HEK293 (cell line): ENCODE data around the gene TMCO1.
A peak's percentile ranks its signal among the peaks of the same experiment; 100 is the strongest.

Experiments used
- CTCF ChIA-PET: fragments of 350-600 bp; formaldehyde crosslinking; extraction: SDS; loops from one replicate; lab custom pipeline; 2021; ENCODE audit warnings: antibody characterized with exemption; lab: Yijun Ruan, JAX
- POLR2A ChIA-PET: fragments of 300-600 bp; formaldehyde crosslinking; extraction: SDS; loops from one replicate; lab custom pipeline; 2020; ENCODE audit warnings: antibody characterized with exemption, inconsistent platforms; lab: Yijun Ruan, JAX
- H3K27ac ChIP-seq: fragments of 200-500 bp; sonication (Bioruptor generic); 2 replicates; pipeline ENCODE4 v1.5.1; 2014; ENCODE audit warnings: low read depth, low read length, control low read depth, inconsistent platforms; ENCODE audit errors: extremely low read depth
- H3K36me3 ChIP-seq, 2 experiments: fragments of 200-500 bp in 1 of 2; sonication (Bioruptor generic) in 1 of 2; 1 replicate in 1 of 2; 2 replicates in 1 of 2; pipeline ENCODE4 v1.5.1; 2014 to 2017; ENCODE audit warnings: inconsistent platforms in 2 of 2, low read length in 2 of 2; ENCODE audit not compliant: control insufficient read depth in 2 of 2, insufficient read depth in 1 of 2
- H3K4me1 ChIP-seq: fragments of 200-500 bp; sonication (Bioruptor generic); 2 replicates; pipeline ENCODE4 v1.5.1; 2014; ENCODE audit warnings: mild to moderate bottlenecking, low read length, inconsistent platforms; ENCODE audit not compliant: control insufficient read depth, insufficient read depth
- H3K4me3 ChIP-seq: 2 replicates; pipeline ENCODE4 v1.5.1; 2011; ENCODE audit warnings: low read depth, mild to moderate bottlenecking, control low read depth, low read length, moderate library complexity
- H3K9me3 ChIP-seq: fragments of 200-500 bp; sonication (Bioruptor generic); 2 replicates; pipeline ENCODE4 v1.5.1; 2014; ENCODE audit warnings: low read depth, low read length, inconsistent platforms; ENCODE audit not compliant: control insufficient read depth, insufficient read depth
- BCL6B ChIP-seq: fragments of 450-650 bp; formaldehyde crosslinking; IDR thresholded peaks from 2 replicates; pipeline ENCODE4 v1.5.1; 2017; ENCODE audit warnings: missing biosample characterization, missing genetic modification characterization
- CTCF ChIP-seq: fragments of 450-650 bp; formaldehyde crosslinking; IDR thresholded peaks from 2 replicates; pipeline ENCODE4 v1.5.1; 2016; ENCODE audit warnings: missing biosample characterization, missing genetic modification characterization
- HOXA7 ChIP-seq: sonication (generic); formaldehyde crosslinking; IDR thresholded peaks from 2 replicates; pipeline ENCODE4 v1.8.1; 2022; ENCODE audit warnings: missing genetic modification reagents, borderline replicate concordance
- KLF17 ChIP-seq: fragments of 450-650 bp; formaldehyde crosslinking; IDR thresholded peaks from 2 replicates; pipeline ENCODE4 v1.5.1; 2016; ENCODE audit warnings: missing biosample characterization, missing genetic modification characterization
- KLF7 ChIP-seq: fragments of 450-650 bp; formaldehyde crosslinking; IDR thresholded peaks from 2 replicates; pipeline ENCODE4 v1.5.1; 2016; ENCODE audit warnings: missing biosample characterization, missing genetic modification characterization, borderline replicate concordance
- MZF1 ChIP-seq: fragments of 450-650 bp; formaldehyde crosslinking; IDR thresholded peaks from 2 replicates; pipeline ENCODE4 v1.5.1; 2017; ENCODE audit warnings: missing biosample characterization, missing genetic modification characterization, borderline replicate concordance
- OVOL3 ChIP-seq: fragments of 450-650 bp; formaldehyde crosslinking; IDR thresholded peaks from 2 replicates; pipeline ENCODE4 v1.5.1; 2016; ENCODE audit warnings: missing biosample characterization, missing genetic modification characterization
- ZNF169 ChIP-seq: fragments of 450-650 bp; formaldehyde crosslinking; IDR thresholded peaks from 2 replicates; pipeline ENCODE4 v1.5.1; 2016; ENCODE audit warnings: missing biosample characterization, missing genetic modification characterization
- ZNF248 ChIP-seq: fragments of 450-650 bp; formaldehyde crosslinking; IDR thresholded peaks from 2 replicates; pipeline ENCODE4 v1.5.1; 2017; ENCODE audit warnings: missing biosample characterization, missing genetic modification characterization
- ZNF302 ChIP-seq: fragments of 450-650 bp; formaldehyde crosslinking; IDR thresholded peaks from 2 replicates; pipeline ENCODE4 v1.5.1; 2016; ENCODE audit warnings: missing biosample characterization, missing genetic modification characterization, low read depth
- ZNF324 ChIP-seq: fragments of 450-650 bp; formaldehyde crosslinking; IDR thresholded peaks from 2 replicates; pipeline ENCODE4 v1.5.1; 2016; ENCODE audit warnings: missing biosample characterization, missing genetic modification characterization
- ZNF600 ChIP-seq: fragments of 450-650 bp; formaldehyde crosslinking; IDR thresholded peaks from 2 replicates; pipeline ENCODE4 v1.5.1; 2016; ENCODE audit warnings: missing biosample characterization, missing genetic modification characterization
- ZNF629 ChIP-seq: fragments of 450-650 bp; formaldehyde crosslinking; IDR thresholded peaks from 2 replicates; pipeline ENCODE4 v1.5.1; 2017; ENCODE audit warnings: missing biosample characterization, missing genetic modification characterization
- ZNF660 ChIP-seq: fragments of 450-650 bp; IDR thresholded peaks from 2 replicates; pipeline ENCODE4 v1.5.1; 2018; ENCODE audit warnings: missing biosample characterization, mild to moderate bottlenecking, missing genetic modification characterization
- ZNF670 ChIP-seq: fragments of 450-650 bp; formaldehyde crosslinking; IDR thresholded peaks from 2 replicates; pipeline ENCODE4 v1.5.1; 2016; ENCODE audit warnings: missing biosample characterization, missing genetic modification characterization, low read depth
- ZNF692 ChIP-seq: fragments of 450-650 bp; formaldehyde crosslinking; IDR thresholded peaks from 2 replicates; pipeline ENCODE4 v1.5.1; 2016; ENCODE audit warnings: missing biosample characterization, missing genetic modification characterization
- TF ChIP-seq, protein P1 (sequence below): fragments of 450-650 bp; formaldehyde crosslinking; optimal IDR thresholded peaks from 2 replicates; pipeline ENCODE3; 2016; ENCODE audit warnings: missing biosample characterization, mild to moderate bottlenecking, missing genetic modification characterization
- TF ChIP-seq, protein P2 (sequence below): fragments of 450-650 bp; formaldehyde crosslinking; IDR thresholded peaks from 2 replicates; pipeline ENCODE4 v1.5.1; 2017; ENCODE audit warnings: missing biosample characterization, mild to moderate bottlenecking, missing genetic modification characterization, moderate library complexity

The TMCO1 gene

DNA sequence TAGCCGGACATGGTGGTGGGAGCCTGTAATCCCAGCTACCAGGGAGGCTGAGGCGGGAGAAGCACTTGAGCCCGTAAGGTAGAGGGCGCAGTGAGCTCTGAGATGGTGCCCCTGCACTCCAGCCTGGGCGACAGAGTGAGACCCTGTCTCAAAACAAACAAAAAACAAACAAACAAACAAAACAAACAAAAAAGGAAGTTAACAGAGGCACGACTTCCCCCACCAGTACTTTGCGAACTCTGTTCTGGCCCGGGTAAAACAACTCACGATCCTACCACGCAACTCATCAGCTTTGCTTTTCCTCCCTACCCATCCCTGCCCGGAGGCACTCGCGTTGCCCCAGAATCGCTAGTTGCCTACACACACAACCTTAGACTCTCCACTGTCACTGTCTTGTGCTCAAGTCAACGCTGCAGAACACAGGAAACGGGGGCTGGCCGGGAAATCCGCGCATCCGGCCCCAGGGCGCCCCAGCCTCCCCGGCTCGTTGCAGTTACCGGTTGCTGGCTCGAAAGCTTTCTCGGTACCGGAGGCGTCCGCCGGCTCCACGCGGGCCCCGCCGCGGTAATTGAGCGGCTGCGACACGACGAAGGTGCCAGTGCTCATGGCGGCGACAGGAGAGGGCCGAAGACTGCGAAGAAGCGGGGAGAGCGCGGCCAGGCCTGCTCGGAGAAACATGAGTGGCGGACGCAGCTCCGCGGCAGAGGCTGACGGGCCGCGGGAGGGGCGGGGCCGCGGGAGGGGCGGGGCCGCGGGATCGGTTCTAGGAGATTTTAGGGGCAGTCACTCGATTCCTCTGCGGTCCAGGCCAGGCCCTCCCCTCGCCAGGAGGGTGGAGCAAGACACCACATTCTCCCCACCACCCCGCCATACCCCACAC, 70.5 kb downstream of the TMCO1 start, which contains the start of gene ALDH9A1 (continued):
- TF ChIP-seq CTCF (tag by site-specific recombination) (peak; percentile 89), ZNF324 (tag by site-specific recombination) (peak; percentile 93), KLF17 (tag by site-specific recombination) (peak; percentile 30; the same call in 1 of the 2 replicates), ZNF629 (tag by site-specific recombination) (peak; percentile 53; the same call in 1 of the 2 replicates), ZNF670 (tag by site-specific recombination) (no peak), ZNF660 (tag by site-specific recombination) (peak; percentile 73; the same call in 1 of the 2 replicates), ZNF302 (tag by site-specific recombination) (no peak), HOXA7 (CRISPR knock-in tag) (no peak), KLF7 (tag by site-specific recombination) (0 out of 2 replicates have a peak, but pooled peaks have one; percentile 7), ZNF692 (tag by site-specific recombination) (peak; percentile 49; the same call in 1 of the 2 replicates)
- TF ChIP-seq, protein P1, sequence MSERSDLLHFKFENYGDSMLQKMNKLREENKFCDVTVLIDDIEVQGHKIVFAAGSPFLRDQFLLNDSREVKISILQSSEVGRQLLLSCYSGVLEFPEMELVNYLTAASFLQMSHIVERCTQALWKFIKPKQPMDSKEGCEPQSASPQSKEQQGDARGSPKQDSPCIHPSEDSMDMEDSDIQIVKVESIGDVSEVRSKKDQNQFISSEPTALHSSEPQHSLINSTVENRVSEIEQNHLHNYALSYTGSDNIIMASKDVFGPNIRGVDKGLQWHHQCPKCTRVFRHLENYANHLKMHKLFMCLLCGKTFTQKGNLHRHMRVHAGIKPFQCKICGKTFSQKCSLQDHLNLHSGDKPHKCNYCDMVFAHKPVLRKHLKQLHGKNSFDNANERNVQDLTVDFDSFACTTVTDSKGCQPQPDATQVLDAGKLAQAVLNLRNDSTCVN (tag by site-specific recombination) = peak; percentile 76

DNA sequence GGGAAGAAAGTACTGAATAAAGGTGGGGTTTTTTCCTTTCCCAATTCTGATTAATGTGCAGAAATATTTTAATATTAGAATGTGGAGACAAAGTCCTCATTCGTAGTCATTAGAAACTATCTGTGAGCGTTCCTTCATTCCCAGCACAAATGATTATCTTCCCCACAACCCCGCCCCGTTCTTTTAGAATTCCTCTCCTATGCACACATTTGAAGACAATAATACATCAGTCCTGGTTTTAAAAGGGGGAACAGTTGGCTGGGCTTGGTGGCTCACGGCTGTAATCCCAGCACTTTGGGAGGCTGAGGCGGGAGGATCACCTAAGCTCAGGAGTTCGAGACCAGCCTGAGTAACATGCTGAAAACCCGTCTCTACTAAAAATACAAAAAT, 71.2 kb downstream of the TMCO1 start:
- TF ChIP-seq MZF1 (tag by site-specific recombination) (peak; percentile 46; the same call in 1 of the 2 replicates), OVOL3 (tag by site-specific recombination) (no peak), ZNF169 (tag by site-specific recombination) (no peak), ZNF248 (no peak), ZNF692 (tag by site-specific recombination) (peak; percentile 6; the same call in 1 of the 2 replicates), ZNF600 (tag by site-specific recombination) (no peak), BCL6B (tag by site-specific recombination) (no peak)
- TF ChIP-seq, protein P2, sequence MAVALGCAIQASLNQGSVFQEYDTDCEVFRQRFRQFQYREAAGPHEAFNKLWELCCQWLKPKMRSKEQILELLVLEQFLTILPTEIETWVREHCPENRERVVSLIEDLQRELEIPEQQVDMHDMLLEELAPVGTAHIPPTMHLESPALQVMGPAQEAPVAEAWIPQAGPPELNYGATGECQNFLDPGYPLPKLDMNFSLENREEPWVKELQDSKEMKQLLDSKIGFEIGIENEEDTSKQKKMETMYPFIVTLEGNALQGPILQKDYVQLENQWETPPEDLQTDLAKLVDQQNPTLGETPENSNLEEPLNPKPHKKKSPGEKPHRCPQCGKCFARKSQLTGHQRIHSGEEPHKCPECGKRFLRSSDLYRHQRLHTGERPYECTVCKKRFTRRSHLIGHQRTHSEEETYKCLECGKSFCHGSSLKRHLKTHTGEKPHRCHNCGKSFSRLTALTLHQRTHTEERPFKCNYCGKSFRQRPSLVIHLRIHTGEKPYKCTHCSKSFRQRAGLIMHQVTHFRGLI = peak; percentile 45; the same call in 1 of the 2 replicates
- Histone ChIP-seq H3K27ac (no peak overlapping the region), H3K4me3 (peak overlapping the region; percentile 83), H3K36me3 (peaks cover 5 to 7% of the 10 kb centered on the region in 2 experiments; a peak in 2 of 3 replicates), H3K4me1 (peaks cover 5% of the 10 kb centered on the region; the same call in 1 of the 2 replicates), H3K9me3 (no peaks in the 10 kb centered on the region)
- POLR2A ChIA-PET = interaction anchor here (0.6 to 1.6 kb wide), 7 partner anchors 9 to 1141 kb away, joined by 3 to 11 read pairs (median 3); partner anchors contain the start of gene MGST3
- CTCF ChIA-PET = interaction anchor here (0.6 to 1.6 kb wide), 12 partner anchors 9 to 131 kb away, joined by 3 to 7 read pairs (median 4); no protein-coding TSS in a partner anchor
